Activated naive CD4-positive, alpha-beta T cell treated with anti-CD3 and anti-CD28 coated beads, Interleukin-2, amount 10 ng/mL, durations not matched to agents 7 days and 5 days (primary cell): Measurements from ENCODE around the gene NR2C2.
"Not testable (repeated sequence)": the region's sequence is repeated elsewhere in the genome, so short reads cannot be mapped to it uniquely, and the experiment has no call there.

Experiments used
- CTCF ChIA-PET: fragments of 350-600 bp; sonication (Branson Sonifier 250); formaldehyde crosslinking; loops from one replicate; lab custom pipeline; 2021; ENCODE audit warnings: antibody characterized with exemption; lab: Charles Lee
- DNase-seq: peaks from one replicate; pipeline ENCODE4 v3.0.0-alpha.2; 2020
- H3K27ac Mint-ChIP-seq: one replicate; pipeline ENCODE4 v1.8.0; 2021; ENCODE audit warnings: mild to moderate bottlenecking, moderate library complexity, mixed read lengths
- H3K27me3 Mint-ChIP-seq: one replicate; pipeline ENCODE4 v1.8.0; 2021; ENCODE audit warnings: mild to moderate bottlenecking, mixed read lengths
- H3K36me3 Mint-ChIP-seq: one replicate; pipeline ENCODE4 v1.8.0; 2021; ENCODE audit warnings: mixed read lengths
- H3K4me1 Mint-ChIP-seq: one replicate; pipeline ENCODE4 v1.8.0; 2021; ENCODE audit warnings: mixed read lengths
- H3K4me3 Mint-ChIP-seq: one replicate; pipeline ENCODE4 v1.8.0; 2021; ENCODE audit warnings: mild to moderate bottlenecking, moderate library complexity, mixed read lengths
- H3K9me3 Mint-ChIP-seq: one replicate; pipeline ENCODE4 v1.8.0; 2021; ENCODE audit warnings: mixed read lengths

The NR2C2 gene

DNA sequence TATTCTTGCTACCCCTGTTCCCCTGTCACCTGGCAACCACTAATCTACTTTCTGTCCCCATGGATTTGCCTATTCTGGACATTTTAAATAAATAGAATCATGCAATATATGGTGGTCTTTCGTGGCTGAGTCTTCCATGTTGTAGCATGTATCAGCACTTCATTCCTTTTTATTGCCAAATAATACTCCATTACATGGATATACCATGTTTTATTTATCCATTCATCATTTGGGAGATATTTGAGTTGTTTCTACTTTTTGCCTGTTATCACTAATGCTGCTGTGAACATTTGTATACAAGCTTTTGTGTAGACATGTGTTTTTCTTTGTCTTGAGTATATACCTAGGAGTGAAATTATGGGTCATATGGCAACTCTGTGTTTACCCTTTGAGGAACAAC lies 50.6 kb downstream of the NR2C2 start:
- Mint-ChIP-seq H3K9me3 (no peaks in the 10 kb centered on the region), H3K4me1 (peaks cover 12% of the 10 kb centered on the region), H3K4me3 (no peak overlapping the region), H3K36me3 (peaks cover 32% of the 10 kb centered on the region), H3K27ac (no peak overlapping the region), H3K27me3 (no peaks in the 10 kb centered on the region)
- CTCF ChIA-PET, result no interaction called here
- no peak for DNase-seq

DNA sequence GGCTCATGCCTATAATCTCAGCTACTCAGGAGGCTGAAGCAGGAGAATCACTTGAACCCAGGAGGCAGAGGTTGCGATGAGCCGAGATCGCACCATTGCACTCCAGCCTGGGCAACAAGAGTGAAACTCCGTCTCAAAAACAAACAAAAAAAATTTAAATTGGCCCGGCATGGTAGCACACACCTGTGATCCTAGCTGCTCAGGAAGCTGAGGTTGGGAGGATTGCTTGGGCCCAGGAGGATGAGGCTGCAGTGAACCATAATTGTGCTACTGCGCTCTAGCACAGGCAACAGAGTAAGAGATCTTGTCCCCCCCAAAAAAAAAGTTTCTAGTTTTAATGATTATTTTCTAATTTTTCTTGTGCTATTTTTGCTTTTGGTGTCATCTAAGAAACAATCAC lies 51.8 kb downstream of the NR2C2 start:
- CTCF ChIA-PET, result not testable (repeated sequence)

DNA sequence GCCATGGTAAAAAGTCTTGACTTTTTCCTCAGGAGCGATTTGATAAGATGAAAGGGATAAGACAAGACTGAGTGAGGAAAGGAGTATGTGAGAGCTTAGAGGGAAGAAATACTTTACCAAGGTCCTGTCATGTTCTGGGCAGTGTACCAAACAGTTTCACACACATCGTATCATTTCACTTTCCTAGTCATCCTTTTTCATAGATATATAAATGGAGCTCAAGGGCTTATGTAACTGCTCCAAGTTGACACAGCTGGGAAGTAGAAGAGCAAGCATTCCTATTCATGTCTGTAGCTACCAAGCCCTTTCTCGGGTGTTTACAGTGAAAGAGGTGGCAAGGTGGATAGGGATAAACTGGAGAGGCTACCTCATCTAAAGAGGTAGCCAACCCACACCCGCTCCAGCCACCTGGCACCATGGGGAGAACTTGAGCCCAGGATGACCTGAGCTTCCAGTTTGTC lies 60.3 kb downstream of the NR2C2 start:
- Mint-ChIP-seq H3K27ac (no peak overlapping the region), H3K36me3 (peaks cover 36% of the 10 kb centered on the region), H3K9me3 (no peaks in the 10 kb centered on the region), H3K4me3 (no peak overlapping the region), H3K27me3 (no peaks in the 10 kb centered on the region), H3K4me1 (peaks cover 2% of the 10 kb centered on the region)
- no peak for DNase-seq
- CTCF ChIA-PET, result no interaction called here

More for the DNA sequence above, 51.8 kb downstream of the NR2C2 start:
- Mint-ChIP-seq H3K4me1 (peaks cover 14% of the 10 kb centered on the region), H3K36me3 (peaks cover 37% of the 10 kb centered on the region)
- DNase-seq, H3K4me3 Mint-ChIP-seq, H3K27ac Mint-ChIP-seq, H3K27me3 Mint-ChIP-seq, H3K9me3 Mint-ChIP-seq: not testable (repeated sequence)

DNA sequence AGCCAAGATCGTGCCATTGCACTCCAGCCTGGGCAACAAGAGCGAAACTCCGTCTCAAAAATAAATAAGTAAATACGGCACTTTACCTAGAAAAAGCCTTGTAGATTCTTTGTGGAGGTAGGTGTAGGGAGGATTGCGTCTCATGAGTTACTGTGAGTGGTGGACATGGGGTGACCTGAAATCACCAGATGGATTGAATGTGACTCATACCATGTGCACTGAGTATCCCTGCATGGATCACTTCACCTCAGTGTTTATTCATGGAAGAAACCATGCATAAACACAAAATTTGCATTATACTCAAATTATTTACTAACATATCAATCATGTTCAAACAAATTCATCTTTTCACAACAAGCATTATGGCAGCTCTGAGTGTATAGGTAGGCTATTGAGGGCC lies 61.8 kb downstream of the NR2C2 start:
- Mint-ChIP-seq H3K4me3 (no peak overlapping the region), H3K27me3 (no peaks in the 10 kb centered on the region), H3K36me3 (peaks cover 39% of the 10 kb centered on the region), H3K9me3 (no peaks in the 10 kb centered on the region), H3K27ac (no peak overlapping the region), H3K4me1 (no peaks in the 10 kb centered on the region)
- CTCF ChIA-PET, result no interaction called here
- DNase-seq, result no peak

DNA sequence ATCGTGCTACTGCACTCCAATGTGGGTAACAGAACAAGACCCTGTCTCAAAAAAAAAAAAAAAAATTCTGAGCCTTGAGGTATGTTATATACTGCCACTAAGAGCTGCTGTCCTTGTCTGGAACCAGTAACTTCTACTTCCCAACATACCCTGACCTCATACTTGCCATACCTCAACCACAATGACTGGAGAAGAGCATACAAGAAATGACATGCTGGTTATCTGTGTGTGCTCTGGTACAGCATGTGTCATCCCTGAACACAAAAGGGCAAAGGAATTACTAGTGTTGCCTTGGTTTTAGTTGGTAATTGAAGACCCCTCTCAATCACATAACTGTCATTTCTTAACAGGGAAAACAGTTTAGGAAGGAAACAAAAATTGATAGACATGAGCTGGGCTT lies 63.3 kb downstream of the NR2C2 start:
- no peaks in the 10 kb centered on the region for H3K4me1 Mint-ChIP-seq
- no peak overlapping the region for H3K27ac Mint-ChIP-seq
- CTCF ChIA-PET, result no interaction called here
- H3K9me3 Mint-ChIP-seq, result no peaks in the 10 kb centered on the region
- DNase-seq, result no peak
- no peak overlapping the region for H3K4me3 Mint-ChIP-seq
- peaks cover 41% of the 10 kb centered on the region for H3K36me3 Mint-ChIP-seq
- H3K27me3 Mint-ChIP-seq, result no peaks in the 10 kb centered on the region

DNA sequence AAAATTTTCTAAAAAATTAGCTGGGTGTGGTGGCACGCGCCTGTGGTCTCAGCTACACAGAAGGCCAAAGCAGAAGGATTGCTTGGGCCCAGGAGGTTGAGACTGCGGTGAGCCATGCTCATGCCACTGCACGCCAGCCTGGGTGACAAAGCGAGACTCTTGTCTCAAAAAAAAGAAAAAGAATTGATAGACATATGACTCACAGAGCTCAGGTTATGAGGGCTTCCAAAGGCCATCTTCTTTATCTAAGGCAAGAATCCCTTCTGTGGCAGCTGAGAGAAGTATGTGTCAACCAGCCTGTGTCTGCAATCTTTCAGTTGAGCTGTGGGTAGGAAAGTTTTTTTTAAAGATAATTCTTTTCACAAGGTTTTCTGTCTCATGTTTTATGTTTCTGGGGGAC lies 63.8 kb downstream of the NR2C2 start:
- no peak for DNase-seq
- H3K4me3 Mint-ChIP-seq, result no peak overlapping the region
- H3K27me3 Mint-ChIP-seq, result no peaks in the 10 kb centered on the region
- CTCF ChIA-PET, result no interaction called here
- H3K9me3 Mint-ChIP-seq, result no peaks in the 10 kb centered on the region
- H3K36me3 Mint-ChIP-seq, result peaks cover 44% of the 10 kb centered on the region
- H3K27ac Mint-ChIP-seq, result no peak overlapping the region
- H3K4me1 Mint-ChIP-seq, result no peaks in the 10 kb centered on the region

DNA sequence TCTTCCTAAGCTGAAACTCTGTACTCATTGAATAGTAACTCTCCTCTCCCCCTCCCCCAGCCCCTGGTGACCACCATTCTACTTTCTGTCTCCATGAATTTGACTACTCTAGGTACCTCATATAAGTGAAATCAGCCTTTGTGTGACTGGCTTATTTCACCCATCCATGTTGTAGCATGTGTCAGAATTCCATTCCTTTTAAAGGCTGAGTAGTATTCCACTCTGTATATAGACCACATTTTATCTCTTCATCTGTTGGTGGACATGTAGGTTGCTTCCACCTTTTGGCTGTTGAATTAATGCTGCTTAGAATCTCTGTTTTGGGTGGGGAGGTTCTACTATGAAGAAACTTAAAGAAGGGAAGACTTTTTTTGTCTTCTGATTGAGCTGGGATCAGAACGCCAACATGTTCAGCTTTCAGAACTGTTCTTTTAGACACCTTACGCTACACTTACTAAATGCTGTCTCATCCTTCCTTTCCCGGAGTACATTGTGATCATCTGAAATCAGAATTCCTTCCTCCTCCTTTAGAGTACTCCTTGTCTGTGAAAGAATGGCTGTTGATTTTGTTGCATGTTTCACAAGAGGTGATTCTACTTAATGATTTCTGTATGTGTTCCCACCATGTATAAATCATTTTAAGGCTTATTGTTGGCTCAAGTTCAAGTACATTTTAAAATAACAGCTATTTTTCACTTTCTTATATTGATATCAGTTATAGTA lies 67.4 kb downstream of the NR2C2 start:
- CTCF ChIA-PET, result no interaction called here
- no peaks in the 10 kb centered on the region for H3K27me3 Mint-ChIP-seq
- peaks cover 51% of the 10 kb centered on the region for H3K36me3 Mint-ChIP-seq
- H3K27ac Mint-ChIP-seq, result no peak overlapping the region
- no peak for DNase-seq
- H3K9me3 Mint-ChIP-seq, result no peaks in the 10 kb centered on the region
- H3K4me3 Mint-ChIP-seq, result no peak overlapping the region
- no peaks in the 10 kb centered on the region for H3K4me1 Mint-ChIP-seq

DNA sequence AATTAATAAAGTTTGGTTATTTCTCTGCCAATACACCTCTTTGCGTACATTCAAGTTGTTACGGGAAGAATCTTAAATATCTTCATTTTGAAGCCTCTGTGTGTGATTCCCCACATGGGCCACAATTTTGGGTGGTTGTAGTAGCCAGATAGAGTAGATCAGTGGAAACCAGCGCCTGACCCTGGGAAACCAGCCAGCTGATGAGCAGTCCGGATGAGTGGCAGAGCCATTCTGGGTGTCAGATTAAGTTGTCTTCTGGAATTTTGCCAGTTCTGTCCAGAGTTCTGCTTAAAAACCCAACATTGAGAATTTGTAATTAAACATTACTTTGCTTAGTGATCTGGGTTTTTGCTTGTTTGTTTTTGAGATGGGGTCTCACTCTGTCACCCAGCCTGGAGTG lies 68.1 kb downstream of the NR2C2 start:
- CTCF ChIA-PET, result no interaction called here
- no peak overlapping the region for H3K4me3 Mint-ChIP-seq
- H3K36me3 Mint-ChIP-seq, result peaks cover 47% of the 10 kb centered on the region
- H3K4me1 Mint-ChIP-seq, result no peaks in the 10 kb centered on the region
- no peak for DNase-seq
- H3K27me3 Mint-ChIP-seq, result no peaks in the 10 kb centered on the region
- H3K9me3 Mint-ChIP-seq, result no peaks in the 10 kb centered on the region
- no peak overlapping the region for H3K27ac Mint-ChIP-seq

DNA sequence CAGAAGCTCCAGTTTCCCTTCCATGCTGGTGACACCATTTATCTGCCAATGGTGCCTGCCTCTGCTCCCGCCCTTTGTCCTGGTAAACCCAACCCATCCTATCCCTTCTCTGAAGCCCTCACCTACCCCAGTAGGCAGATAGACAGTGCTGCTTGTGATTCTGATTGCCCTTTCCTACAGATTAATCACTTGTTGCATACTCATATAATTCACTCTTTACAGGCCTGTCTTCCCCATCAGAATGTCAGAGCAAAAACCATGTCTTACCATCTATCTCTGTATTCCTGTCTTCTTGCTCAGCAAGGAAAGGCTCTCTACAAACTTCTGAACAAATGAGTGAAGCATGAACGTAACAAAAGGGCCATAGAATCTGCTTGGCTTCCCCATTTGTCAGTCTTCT lies 69.8 kb downstream of the NR2C2 start:
- Mint-ChIP-seq H3K9me3 (no peaks in the 10 kb centered on the region), H3K4me1 (no peaks in the 10 kb centered on the region), H3K27ac (no peak overlapping the region), H3K27me3 (no peaks in the 10 kb centered on the region), H3K36me3 (peaks cover 53% of the 10 kb centered on the region), H3K4me3 (no peak overlapping the region)
- DNase-seq, result no peak
- CTCF ChIA-PET, result no interaction called here

DNA sequence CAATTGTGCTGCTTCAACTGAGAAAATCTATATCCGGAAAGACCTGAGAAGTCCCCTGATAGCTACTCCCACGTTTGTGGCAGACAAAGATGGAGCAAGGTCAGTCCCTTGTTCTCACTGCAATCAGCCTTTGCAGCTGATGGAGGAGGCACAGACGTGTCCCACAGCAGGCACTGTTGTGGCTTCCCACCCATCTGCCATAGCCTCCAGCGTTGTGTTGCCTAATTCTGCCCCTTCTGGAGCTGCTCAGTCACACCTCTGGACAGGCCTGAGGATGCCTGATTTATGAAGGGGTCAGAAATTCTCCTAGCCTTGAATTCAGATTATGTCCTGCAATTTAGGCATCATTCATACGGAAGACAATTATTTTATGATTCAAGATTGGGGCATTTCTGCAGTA lies 75.9 kb downstream of the NR2C2 start:
- Mint-ChIP-seq H3K27ac (no peak overlapping the region), H3K36me3 (peaks cover 50% of the 10 kb centered on the region), H3K4me3 (no peak overlapping the region), H3K9me3 (no peaks in the 10 kb centered on the region), H3K27me3 (no peaks in the 10 kb centered on the region), H3K4me1 (no peaks in the 10 kb centered on the region)
- DNase-seq, result no peak
- CTCF ChIA-PET, result interaction anchor here (0.9 kb wide), 1 partner anchor 28 kb away, joined by 3 read pairs; no protein-coding TSS in a partner anchor

DNA sequence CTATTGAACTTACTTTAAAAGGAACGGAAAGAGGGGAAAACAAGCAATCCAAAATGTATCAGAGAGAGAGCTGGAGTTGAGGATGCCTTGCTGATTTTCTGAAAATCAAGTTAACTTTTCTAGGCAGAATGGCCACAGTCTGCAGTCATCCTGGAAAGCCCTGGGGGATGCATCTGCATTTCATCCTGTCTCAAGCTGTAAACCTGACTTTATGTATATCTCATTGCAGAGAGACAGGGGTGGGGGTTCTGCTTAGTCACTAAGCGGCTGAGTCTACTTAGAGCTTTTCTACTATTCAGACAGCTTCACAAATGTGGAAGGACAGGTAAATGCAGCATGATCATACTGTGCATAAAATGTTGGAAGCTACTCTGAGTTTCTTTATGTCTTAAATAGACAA lies 76.3 kb downstream of the NR2C2 start:
- Mint-ChIP-seq H3K9me3 (no peaks in the 10 kb centered on the region), H3K4me3 (no peak overlapping the region), H3K4me1 (no peaks in the 10 kb centered on the region), H3K27ac (no peak overlapping the region), H3K27me3 (no peaks in the 10 kb centered on the region), H3K36me3 (peaks cover 52% of the 10 kb centered on the region)
- DNase-seq, result no peak
- CTCF ChIA-PET, result interaction anchor here (0.9 kb wide), 1 partner anchor 27 kb away, joined by 3 read pairs; no protein-coding TSS in a partner anchor

DNA sequence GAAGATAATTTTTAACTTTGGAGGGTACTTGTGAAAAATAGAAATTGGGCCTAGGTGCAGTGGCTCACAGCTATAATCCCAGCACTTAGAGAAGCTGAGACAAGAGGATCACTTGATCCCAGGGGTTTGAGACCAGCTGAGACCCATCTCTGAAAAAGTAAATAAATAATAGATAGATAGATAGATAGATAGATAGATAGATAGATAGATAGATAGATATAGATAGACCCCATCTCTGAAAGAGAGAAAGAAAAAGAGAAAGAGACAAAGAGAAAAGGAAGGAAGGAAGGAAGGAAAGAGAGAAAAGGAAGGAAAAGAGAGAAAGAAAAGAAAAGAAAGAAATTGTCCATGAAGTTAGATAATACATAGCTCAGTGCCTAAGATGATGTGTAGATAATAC lies 82.2 kb downstream of the NR2C2 start:
- Mint-ChIP-seq H3K27ac (no peak overlapping the region), H3K36me3 (peaks cover 61% of the 10 kb centered on the region), H3K9me3 (no peaks in the 10 kb centered on the region), H3K4me1 (no peaks in the 10 kb centered on the region), H3K27me3 (no peaks in the 10 kb centered on the region), H3K4me3 (no peak overlapping the region)
- no peak for DNase-seq
- CTCF ChIA-PET, result interaction anchor here (1.2 to 1.5 kb wide), 2 partner anchors 103 to 107 kb away, joined by 3 to 4 read pairs; no protein-coding TSS in a partner anchor

DNA sequence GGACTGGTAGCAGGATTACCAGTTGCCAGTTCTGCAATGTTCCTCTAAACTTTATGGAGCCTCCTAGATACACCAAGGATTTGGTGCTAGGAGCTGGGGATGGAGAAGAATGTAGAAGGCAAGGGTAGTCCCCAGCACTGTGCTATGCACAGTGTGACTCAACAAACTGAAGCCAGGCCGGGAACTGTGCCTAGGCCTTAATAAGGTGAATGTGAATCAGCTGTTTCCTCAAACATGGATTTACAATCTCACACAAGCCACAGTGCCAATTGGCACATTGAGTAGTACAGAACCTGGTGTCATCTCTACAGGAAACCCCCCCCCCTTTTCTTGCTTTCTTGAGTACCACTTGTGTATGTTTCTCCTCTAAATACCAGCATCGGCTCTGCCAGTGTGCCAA lies 85.3 kb downstream of the NR2C2 start:
- Mint-ChIP-seq H3K4me3 (no peak overlapping the region), H3K27ac (no peak overlapping the region), H3K9me3 (no peaks in the 10 kb centered on the region), H3K27me3 (no peaks in the 10 kb centered on the region), H3K4me1 (no peaks in the 10 kb centered on the region), H3K36me3 (peaks cover 45% of the 10 kb centered on the region)
- CTCF ChIA-PET, result interaction anchor here (1.3 kb wide), 1 partner anchor 111 kb away, joined by 3 read pairs; no protein-coding TSS in a partner anchor
- DNase-seq, result no peak

DNA sequence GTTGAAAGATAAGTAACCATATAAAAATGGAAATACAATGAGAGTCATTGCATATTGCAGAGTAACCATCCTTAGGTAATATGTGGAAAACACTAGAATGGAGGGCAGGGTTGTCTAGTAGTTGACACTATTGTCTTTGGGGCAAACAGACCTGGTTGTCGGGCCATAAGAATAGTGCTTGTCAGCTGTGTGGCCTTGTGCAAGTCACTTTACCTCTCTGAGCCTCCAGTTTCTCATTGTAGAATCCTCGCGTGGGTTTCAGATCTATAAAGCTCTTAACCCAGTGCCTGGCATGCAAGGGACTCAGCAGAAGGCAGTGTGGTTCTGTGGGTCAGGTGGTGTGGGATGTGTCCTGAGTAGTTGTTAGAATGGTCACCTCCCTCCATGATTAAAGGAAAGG lies 85.7 kb downstream of the NR2C2 start:
- no peaks in the 10 kb centered on the region for H3K27me3 Mint-ChIP-seq
- no peaks in the 10 kb centered on the region for H3K4me1 Mint-ChIP-seq
- H3K36me3 Mint-ChIP-seq, result peaks cover 45% of the 10 kb centered on the region
- H3K27ac Mint-ChIP-seq, result no peak overlapping the region
- no peak for DNase-seq
- CTCF ChIA-PET, result interaction anchor here (1.3 kb wide), 1 partner anchor 112 kb away, joined by 3 read pairs; no protein-coding TSS in a partner anchor
- H3K9me3 Mint-ChIP-seq, result no peaks in the 10 kb centered on the region
- H3K4me3 Mint-ChIP-seq, result no peak overlapping the region

DNA sequence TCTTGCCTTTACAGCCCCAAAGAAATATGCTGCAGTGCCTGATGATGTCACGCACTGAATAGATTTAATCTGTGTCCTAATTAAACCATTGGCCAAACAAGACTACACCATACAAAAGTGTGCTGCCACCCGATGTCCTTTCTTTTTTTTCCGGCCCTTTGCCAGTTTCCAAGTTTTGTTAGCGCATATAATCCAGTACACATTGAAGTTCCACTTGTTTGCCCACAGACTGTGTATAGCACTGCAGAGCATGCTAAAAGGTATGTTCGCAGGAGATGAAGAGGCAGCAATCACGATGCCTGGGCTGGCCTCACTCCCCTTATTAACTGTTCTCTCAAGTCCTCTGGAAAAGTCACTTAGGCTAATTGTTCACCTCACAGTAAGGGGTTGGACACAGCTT lies 90.9 kb downstream of the NR2C2 start:
- H3K27ac Mint-ChIP-seq, result no peak overlapping the region
- H3K27me3 Mint-ChIP-seq, result no peaks in the 10 kb centered on the region
- H3K4me3 Mint-ChIP-seq, result no peak overlapping the region
- peaks cover 52% of the 10 kb centered on the region for H3K36me3 Mint-ChIP-seq
- no peaks in the 10 kb centered on the region for H3K9me3 Mint-ChIP-seq
- DNase-seq, result no peak
- peaks cover under 1% of the 10 kb centered on the region for H3K4me1 Mint-ChIP-seq
- CTCF ChIA-PET, result interaction anchor here (1.2 kb wide), 1 partner anchor 13 kb away, joined by 3 read pairs; no protein-coding TSS in a partner anchor
